GM18508 (cell line): Measurements from ENCODE around the gene CACNA2D1.

ENCODE experiments used
- ATAC-seq: cut with Tn5 transposase; IDR thresholded peaks from one replicate; pipeline ENCODE4 v1.9.1; 2021; ENCODE audit warnings: moderate number of reproducible peaks; ENCODE audit not compliant: insufficient read depth, unreplicated experiment

Gene CACNA2D1

DNA sequence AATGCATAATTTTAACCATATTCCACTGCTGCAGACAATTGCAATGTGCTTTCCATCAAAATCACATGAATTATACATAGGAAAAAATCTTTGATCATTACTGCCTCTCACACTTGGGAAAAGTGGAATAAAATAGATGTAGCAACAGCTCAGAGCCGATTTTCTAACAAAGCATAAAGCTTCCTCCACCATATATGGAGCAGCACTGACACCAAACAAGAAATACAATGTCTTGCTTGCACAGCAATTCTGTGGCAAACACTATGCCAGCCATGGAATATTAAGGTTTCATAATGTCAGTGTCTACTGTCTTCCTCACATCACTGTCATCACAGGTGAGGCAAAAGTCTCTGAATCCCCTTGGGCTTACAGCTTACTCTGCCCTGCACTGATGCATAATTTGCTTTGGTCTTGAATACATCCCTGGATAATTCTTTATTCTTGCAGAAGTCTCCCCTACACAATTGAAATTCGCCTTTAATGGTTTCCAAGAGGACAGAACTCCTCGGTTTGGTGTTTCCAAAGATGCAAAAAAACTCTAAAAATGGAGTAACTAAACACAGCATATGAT, 198.5 kb downstream of the CACNA2D1 start:
- no peak for ATAC-seq

DNA sequence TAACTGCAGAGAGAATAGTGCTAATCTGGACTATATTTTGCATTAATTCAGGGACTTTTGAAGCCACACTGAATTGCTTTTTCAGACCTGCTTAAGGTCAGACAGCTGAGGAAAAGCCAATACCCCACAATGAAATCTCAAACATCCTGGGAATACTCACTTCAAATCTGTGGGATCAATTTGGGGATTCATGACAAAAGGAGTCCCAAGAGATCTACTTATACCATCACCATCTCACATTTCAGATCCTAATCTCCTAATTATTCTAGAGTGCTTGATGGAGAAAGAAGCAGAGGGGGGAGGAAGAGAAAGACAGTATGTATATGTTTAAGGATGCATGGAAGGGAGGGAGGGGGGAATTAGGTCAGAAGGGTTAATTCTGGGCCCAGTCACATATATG, 202.2 kb downstream of the CACNA2D1 start:
- no peak for ATAC-seq

DNA sequence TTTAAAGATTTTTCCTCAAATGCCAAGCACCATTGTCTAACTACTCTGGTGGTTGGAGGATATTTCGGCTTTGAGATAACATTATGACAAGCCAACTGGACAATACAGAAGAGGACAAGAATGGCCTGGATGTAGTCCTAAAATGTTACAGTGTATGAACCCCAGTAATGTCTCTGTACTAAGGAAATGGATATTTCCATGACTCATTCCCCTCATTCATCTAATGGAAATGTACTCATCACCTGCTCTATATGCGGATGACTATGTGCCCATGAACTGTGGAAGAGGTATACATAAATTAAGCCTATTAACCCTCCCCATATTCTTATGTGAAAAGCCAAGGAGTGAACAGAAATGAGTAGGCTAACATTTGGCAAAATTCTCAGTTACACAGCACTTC, 207.9 kb downstream of the CACNA2D1 start:
- no peak for ATAC-seq

- no peak for ATAC-seq
Measured at GRCh38 chr7:82234457-82235049, 209.0 kb downstream of the CACNA2D1 start.

GRCh38 chr7:82230811-82231581, 212.6 kb downstream of the CACNA2D1 start:
- no peak for ATAC-seq

DNA sequence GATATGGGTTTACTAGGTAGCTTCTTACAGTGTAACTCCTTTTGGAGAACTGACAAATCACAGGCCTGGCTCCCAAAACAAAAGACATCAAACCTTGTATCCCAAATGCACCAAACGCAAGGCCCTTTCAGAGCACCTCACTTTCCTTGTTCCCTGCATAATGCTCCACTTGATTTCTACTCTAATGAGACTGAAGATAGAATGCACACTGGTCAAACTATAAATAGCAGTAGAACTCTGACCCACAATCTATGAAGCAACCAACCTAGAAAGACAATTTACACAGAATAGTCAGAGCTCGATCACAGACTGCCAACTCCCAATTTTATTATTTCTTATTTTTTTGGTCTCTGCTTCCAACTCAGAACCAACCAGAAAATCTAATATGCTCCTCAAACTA, 214.4 kb downstream of the CACNA2D1 start:
- no peak for ATAC-seq

GRCh38 chr7:82226191-82226590, 217.4 kb downstream of the CACNA2D1 start:
- no peak for ATAC-seq

DNA sequence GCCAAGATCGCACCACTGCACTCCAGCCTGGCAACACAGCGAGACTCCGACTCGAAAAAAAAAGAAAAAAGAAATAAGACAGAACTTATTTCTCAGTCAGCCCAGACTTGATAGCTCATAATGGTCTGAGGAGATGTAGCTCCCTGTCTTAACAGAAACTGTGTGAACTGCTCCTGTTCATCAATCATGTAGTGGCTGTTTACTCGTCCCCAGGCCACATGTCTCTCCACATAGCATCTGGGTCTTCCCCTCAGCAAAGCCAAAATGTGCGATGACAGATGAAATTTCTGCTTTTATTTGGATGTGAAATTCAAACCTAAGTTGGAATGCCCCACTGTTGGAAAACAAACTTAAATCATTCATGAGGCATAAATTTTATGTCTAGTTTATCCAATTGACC, 219.0 kb downstream of the CACNA2D1 start:
- ATAC-seq: no peak

DNA sequence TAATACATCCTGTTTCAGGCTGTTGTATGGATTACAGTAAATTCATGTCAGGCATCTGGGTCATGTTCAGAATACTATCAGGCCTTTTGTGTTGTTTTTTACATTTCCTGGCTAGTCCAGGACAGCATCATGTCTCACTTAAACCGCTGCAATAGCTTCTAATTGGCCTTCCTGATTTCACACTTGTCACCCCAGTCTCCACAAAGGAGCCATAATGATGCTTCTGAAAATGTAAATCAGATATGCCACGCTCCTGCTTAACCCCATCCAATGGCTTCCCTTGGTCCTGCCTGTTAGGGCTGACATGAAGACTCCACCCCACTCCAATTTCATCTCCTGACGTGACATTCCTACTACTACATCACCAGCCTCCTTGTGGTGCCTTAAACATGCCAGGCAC, 220.0 kb downstream of the CACNA2D1 start:
- no peak for ATAC-seq

GRCh38 chr7:82221152-82221674, 222.4 kb downstream of the CACNA2D1 start:
- ATAC-seq: no peak

- ATAC-seq: no peak
Measured at GRCh38 chr7:82212466-82212865, 231.1 kb downstream of the CACNA2D1 start.

DNA sequence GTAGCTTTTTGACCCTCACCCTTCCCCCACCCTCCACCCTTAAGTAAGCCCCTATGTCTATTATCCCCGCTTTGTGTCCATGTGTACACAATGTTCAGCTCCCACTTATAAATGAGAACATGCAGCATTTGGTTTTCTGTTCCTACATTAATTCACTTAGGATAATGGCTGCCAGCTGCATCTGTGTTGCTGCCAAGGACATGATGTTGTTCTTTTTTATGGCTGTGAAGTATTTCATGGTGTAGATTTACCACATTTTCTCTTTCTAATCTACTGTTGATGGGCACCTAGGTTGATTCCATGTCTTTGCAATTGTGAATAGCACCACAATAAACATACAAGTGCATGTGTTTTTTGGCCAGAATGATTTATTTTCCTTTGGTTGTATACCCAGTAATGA, 232.2 kb downstream of the CACNA2D1 start:
- no peak for ATAC-seq

- no peak for ATAC-seq
Measured at GRCh38 chr7:82210416-82211184, 233.0 kb downstream of the CACNA2D1 start.

DNA sequence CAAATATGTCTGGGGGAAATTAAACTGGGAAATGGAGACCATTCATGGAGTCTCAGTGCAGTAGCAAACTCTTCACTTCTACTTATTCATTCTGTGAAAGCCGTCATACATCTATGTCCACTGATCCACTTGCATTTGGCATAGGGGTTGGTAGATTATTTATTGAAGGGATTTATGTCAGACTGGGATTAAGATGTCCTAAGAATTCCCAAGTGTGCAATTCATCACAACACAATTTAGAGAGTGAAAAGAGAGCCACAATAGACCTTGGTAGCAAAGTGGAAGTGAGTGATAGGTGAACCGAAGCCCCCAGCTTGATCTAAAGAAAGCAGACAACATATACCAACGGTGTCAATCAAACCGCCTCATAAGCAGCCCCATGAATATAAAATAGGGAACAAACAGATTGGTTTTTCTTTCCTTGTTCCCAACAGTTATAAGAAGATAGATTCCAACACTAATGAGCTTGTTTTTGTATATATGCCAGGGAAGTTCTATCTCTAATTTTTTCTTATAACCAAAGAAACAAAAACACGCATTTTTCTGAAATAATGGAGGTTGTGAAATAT, 234.3 kb downstream of the CACNA2D1 start:
- ATAC-seq: no peak

- ATAC-seq: no peak
Measured at GRCh38 chr7:82204694-82205093, 238.9 kb downstream of the CACNA2D1 start.

GRCh38 chr7:82202965-82203364, 240.6 kb downstream of the CACNA2D1 start:
- ATAC-seq: no peak

GRCh38 chr7:82202107-82202506, 241.5 kb downstream of the CACNA2D1 start:
- no peak for ATAC-seq

- no peak for ATAC-seq
Measured at GRCh38 chr7:82200601-82201000, 243.0 kb downstream of the CACNA2D1 start.

DNA sequence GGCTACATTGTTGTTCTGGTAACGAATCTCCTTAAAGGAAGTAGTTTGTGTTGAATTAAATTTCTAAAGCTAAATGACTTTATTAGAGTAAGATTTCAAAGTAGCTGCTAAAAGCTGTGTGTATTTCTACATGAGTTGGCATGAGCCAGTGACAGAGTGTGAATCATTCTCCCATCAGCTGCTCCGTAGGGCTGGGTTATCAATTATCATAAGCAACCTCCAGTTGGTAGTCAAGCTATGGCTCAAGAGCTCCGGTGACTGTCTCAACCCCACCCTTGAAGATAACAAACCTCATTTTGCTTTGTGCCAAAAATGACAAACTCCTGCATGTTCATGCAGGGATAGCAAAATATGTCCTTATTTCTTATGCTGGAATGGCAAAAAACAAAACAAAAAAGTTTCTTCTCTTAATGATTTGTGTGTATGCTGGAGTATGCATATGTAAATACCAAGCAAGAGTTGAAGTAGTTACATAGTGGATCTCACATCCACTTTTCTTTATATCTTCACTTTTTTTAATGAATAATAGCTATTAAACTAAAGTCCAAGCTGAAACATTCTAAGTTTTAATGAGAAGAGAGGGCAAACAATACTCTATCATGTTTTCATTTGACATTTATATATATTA, 249.4 kb downstream of the CACNA2D1 start:
- ATAC-seq: no peak

- no peak for ATAC-seq
Measured at GRCh38 chr7:82188636-82189035, 254.9 kb downstream of the CACNA2D1 start.
